ENCODE measurements around the gene C9orf50.

C9orf50 gene

GRCh38 chr9:129590466-129590865, 30.4 kb downstream of the C9orf50 start:
- DNase-seq (ENCODE audit: low spot score) = no peak

DNA sequence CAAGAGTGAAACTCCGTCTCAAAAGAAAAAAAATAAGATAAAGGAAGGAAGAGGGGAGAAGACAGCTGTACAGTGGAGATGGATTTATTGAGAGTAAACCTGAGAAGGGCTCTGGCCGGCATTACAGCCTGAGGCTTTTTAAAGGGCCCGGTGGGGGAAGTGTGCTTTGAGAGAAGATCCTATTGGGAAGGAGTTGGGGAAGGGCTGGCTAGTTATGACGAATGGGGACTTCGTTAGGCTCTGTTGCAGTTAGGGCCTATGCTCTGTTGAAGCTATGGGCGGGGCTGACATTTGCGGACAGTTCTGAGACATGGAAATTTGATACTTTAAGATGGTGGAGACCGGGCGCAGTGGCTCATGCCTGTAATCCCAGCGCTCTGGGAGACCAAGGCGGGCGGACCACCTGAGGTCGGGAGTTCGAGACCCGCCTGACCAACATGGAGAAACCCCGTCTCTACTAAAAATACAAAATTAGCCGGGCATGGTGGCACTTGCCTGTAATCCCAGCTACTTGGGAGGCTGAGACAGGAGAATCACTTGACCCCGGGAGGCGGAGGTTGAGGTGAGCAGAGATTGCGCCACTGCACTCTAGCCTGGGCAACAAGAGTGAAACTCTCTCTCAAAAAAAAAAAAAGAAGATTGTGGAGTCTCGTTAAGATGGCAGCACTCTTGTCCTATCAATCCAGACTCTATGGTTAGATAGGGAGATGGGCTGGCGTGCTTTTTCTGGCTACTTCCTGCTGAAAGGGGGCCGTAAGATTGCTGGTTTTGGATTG, 33.2 kb downstream of the C9orf50 start:
- DNase-seq (ENCODE audit: low spot score) = no peak

- no peak for DNase-seq (ENCODE audit: low spot score)
Observed at GRCh38 chr9:129586685-129587084, 34.2 kb downstream of the C9orf50 start.

DNA sequence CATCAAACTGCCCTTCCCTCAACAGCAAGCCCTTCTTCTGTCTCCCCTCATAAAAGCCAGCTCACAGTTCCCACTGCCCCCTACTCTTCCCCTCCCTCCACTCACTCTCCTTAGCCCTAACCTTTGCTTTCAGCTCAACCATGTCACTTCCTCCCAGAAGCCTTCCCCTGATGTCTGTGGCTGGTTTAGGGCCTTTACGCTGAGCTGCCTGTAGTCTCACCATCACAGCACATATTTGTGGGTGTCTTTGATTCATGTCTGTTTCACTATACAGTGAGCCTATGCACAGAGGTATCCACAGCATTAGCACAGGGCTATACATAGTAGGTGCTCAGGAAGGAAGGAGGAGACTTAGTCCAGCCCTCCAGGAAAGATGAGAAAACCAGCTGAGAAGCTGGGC, 34.7 kb downstream of the C9orf50 start:
- DNase-seq (ENCODE audit: low spot score) = no peak

- no peak for DNase-seq (ENCODE audit: low spot score)
Observed at GRCh38 chr9:129585352-129585751, 35.5 kb downstream of the C9orf50 start.

DNA sequence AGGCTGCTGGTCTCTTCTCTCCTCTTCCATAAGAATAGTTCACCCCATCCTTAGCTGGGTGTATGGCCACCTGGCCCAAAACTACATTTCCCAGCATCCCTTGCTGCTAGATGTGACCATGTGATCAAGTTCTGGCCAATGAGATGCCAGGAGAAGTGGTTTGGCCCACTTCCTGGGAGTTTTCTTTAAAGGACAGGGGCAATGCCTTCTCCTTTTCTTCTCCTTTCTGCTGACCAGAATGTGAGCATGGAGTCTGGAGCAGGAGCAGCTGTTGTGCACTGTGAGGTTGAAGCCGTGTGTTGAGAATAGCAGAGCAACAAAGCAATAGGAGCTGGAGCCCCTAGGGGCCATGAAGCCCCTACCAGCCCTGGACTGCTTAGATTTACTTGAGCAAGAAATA, 36.8 kb downstream of the C9orf50 start:
- DNase-seq (ENCODE audit: low spot score) = peak; percentile 70

DNA sequence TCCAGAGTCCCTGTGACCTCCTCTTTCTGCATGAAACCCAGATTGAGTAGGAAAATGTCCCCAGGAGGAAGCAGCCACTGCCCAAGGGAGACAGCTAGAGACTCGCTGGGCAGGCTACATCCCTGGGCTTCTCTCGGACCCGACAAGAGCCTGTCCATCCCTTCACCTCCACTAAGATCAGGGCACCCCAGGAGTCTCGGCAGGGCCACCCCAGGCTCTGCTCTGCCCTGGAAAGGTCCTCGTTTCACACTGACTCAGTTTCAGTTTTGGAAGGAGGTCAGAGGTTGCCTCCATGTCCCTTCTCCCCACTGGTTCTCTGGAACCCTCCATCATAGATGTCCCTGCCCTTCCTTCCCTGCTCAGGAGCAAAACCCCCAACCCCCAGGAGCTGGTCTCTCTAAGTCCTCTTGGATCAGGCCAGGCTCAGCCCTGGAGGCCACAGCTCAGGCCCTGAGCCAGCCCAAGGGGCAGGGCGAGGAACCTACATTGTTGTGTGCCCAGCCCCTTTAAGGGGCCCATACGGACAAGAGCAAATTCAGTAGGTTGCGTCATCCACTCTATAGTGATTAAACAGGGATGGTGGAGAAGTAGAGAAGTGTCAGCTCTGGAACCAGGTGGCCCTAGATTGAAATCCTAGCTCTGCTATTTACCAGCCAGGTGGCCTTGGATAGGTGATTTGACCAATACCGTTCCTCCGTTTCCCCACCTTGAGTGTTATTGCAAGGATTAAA, 37.4 kb downstream of the C9orf50 start:
- no peak for DNase-seq (ENCODE audit: low spot score)

DNA sequence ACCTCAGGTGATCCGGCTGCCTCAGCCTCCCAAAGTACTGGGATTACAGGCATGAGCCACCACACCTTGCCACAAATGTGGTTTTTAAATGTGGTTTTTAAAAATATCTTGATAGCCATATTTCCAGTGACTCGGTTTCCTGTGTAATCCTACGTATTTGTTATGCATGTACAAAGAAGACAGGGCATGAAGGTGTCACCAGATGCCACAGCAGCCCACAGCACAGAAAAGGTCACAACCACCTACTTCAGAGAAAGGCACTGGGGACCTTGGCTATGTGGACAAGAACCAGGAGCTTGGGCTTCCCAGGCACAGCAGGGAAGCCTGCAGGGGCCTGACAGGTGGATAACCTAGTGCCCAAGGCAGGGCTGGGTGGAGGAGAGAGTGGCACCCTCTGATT, 38.0 kb downstream of the C9orf50 start:
- DNase-seq (ENCODE audit: low spot score) = no peak

DNA sequence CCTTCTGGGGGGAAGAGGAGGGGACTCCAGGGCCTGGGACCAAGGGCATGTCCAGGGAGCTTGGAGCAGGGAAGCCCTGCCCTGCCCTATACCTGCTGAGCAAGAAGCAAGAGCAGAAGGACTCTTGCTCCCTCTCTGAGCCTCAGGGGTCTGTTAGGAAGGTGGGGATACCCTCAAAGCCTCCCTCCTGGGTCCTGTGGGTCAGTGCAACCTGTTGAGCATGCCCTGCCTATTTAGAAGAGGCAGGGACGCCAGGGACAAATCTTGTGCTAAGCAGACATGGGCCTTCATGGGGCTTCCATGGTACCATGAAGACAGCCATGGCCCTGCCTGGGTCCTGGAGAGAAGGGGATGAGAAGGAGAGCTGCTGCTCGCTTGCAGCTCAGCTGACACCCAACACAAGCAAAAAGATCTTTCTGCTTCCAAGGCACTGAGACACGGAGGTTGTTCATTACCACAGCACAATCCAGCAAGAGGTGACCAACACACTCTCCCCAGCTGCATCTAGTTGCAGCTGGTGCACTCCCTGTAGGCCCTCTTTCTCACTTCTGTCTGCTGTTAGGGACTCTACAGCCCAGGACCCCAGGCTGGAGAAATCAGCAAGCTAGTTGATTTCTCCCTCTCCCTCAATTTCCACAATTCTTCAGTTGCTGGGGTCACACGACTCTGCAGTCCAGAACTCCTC, 39.3 kb downstream of the C9orf50 start:
- no peak for DNase-seq (ENCODE audit: low spot score)

- peak; percentile 91 for DNase-seq (ENCODE audit: low spot score)
Observed at GRCh38 chr9:129580211-129580915, 40.5 kb downstream of the C9orf50 start.

DNA sequence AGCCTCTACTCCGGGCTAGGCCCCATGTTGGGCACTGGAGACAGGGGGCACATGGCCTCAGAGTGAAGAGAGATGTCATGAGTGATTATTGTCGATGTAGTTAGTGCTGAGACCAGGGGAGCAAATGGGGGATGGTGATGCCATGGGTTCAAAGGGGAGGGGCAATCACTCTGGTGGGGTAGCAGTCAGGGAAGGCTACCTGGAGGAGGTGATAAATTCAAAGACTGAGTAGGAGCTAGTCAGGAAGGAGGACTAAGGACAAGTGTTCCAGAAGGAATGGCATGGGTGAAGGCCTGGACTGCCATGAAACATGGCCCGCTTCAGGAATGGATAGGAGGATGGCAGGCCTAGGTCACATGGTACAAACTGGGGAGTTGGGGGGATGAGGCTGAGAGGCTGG, 41.6 kb downstream of the C9orf50 start:
- no peak for DNase-seq (ENCODE audit: low spot score)

DNA sequence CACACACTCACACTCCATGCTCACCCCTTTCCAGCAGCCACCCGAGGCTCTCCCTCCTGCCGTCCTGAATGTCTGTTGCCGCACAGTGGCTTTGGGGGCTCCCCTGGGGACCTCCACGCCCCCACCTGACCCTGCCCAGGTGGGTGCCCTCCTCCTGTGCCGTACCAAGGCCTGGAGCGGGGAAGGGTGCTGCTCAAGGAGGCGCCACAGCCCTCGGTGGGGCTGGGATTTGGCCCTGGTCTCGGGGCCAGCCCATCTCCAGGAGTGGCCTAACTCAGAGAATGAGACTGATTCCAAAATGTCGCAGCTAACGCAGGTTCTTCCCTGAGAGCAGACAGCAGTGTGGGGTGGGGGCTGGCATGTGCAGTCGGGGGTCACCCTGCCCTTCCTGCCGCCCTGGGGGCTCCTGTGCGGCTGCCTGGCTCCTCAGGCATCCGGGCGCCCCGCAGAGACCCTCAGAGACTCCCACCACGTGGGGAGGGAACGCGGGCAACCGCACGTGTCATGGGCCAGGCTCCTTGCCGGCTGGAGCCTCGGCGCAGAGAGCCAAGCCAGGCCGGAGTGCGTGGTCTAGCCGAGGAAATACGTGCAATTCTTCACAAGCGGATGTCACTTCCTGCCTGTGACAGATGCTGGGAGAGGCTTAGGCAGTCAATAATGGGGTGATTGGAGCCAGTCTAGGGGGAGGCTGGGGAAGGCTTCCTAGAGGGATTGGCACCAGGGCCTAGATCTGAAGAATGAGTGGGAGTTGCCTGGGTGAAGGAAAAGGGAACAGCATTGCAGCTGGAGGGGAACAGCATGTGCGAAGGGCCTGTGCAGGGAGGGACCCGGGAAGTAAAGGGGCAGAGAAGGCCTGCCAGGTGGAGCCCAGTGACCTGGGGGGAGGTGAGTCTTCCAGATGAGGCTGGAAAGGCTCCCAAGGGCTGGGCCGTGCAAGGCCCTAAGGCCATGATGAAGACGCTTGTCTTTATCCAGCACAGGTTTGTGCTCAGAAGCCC, 44.1 kb downstream of the C9orf50 start:
- no peak for DNase-seq (ENCODE audit: low spot score)

DNA sequence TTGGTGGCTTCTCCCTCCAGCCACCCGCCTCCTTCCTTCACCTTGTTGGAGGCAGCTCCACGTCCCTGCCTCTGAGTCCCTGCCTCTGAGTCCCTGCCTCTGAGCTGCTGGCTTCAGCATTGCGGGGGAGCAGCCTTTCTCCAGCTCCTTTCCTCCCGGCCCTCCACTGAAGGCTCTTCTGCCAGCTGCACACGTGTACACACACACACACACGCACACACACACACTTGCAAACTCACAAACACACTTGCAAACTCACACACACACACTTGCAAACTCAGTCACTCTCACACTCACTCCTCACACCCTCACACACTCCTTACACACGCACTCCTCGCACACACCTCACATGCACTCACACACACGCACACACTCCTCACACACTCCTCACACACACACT, 45.1 kb downstream of the C9orf50 start:
- DNase-seq (ENCODE audit: low spot score) = no peak

DNA sequence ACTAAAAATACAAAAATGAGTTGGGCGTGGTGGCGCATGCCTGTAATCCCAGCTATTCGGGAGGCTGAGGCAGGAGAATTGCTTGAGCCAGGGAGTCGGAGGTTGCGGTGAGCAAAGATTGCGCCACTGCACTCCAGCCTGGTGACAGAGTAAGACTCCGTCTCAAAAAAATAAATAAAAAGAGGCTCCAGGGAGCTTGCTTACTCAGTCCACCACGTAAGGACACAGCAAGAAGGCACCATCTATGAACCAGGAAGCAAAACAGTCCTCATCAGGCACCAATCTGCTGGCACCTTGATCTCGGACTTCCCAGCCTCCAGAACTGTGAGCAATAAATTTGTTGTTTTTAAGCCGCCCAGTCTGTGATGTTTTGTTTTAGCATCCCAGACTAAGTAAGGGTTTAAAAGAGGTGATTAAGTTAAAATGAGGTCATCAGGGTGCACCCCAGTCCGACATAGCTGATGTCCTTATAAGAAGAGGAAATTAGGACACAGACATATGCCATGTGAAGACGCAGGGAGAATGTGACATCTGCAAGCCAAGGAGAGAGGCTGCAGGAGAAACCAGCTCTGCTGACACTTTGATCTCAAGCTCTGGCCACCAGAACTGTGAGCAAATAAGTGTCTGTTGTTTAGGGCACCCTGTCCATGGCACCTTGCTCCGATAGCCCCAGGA, 45.9 kb downstream of the C9orf50 start:
- DNase-seq (ENCODE audit: low spot score) = no peak

- no peak for DNase-seq (ENCODE audit: low spot score)
Observed at GRCh38 chr9:129573977-129574376, 46.9 kb downstream of the C9orf50 start.

GRCh38 chr9:129572517-129572916, 48.4 kb downstream of the C9orf50 start:
- no peak for DNase-seq (ENCODE audit: low spot score)

- no peak for DNase-seq (ENCODE audit: low spot score)
Observed at GRCh38 chr9:129572052-129572425, 48.9 kb downstream of the C9orf50 start.

- no peak for DNase-seq (ENCODE audit: low spot score)
Observed at GRCh38 chr9:129571298-129572051, 49.4 kb downstream of the C9orf50 start.

- peak; percentile 74 for DNase-seq (ENCODE audit: low spot score)
Observed at GRCh38 chr9:129570450-129571297, 50.2 kb downstream of the C9orf50 start.

Measured in kidney tubule cell (primary cell).